ENCODE measurements around the gene C12orf54. TPM values are rescaled to one million over a fixed set of nuclear protein-coding genes. Genes with fewer than 3 reads are reported as not detected.

C12orf54 gene
- total RNA-seq, 2 experiments from 2014 or later: not detected

DNA sequence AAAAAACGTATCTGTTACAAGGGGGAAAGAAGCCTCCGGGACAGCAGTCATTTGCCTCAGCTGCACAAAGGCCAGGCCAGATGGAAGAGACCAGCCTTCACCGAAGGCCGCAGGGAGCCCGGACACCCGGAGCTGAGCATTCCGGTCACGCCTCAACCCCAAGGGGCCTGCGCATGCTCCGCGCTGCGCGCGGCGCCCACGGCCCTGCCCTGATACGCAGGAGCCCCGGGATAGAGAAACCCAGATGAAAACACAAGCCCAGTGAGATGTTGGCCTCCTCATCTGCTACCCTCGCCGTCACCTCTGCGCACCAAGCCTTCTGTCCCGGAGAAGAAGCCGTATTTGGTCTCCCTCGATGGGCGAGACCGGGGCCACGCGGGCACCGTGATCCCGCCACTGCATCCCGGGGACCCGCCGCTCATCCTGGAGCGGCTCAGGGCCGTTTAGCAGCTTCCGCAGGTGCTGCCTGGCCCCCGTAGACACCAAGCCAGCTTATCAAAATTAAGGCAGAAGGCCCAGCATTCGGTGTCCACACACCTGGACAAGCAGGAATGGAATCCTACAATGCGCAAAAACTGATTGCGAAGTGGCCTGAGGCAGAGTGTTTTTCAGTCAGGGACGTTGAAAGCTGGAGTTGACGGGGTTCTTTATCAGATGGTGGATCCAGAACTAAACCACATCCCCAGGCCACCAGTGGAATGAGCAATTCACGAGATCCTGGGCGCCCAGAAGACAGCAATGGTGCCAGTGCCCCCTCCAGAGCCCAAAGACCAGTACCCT is 45.8 kb downstream of the C12orf54 start:
- CTCF ChIA-PET (ENCODE audit: unreplicated experiment): no interaction called here
- Histone ChIP-seq H3K27ac (ENCODE audit: low read depth, low read length, poor library complexity, severe bottlenecking) (no peak overlapping the region), H3K79me2 (ENCODE audit: insufficient read depth, low read depth, low read length) (no peaks in the 10 kb centered on the region), H2AFZ (ENCODE audit: low read length) (no peak overlapping the region), H3K9me2 (ENCODE audit: insufficient read depth, low read length) (no peaks in the 10 kb centered on the region; the same call in 1 of the 2 replicates), H3K4me2 (ENCODE audit: low read length) (no peak overlapping the region), H3K9me3 (ENCODE audit: low read length) (no peaks in the 10 kb centered on the region), H3K4me3 (ENCODE audit: low read depth, low read length, poor library complexity, severe bottlenecking) (no peak overlapping the region), H3K36me3 (ENCODE audit: insufficient read depth, low read length) (no peaks in the 10 kb centered on the region), H4K20me1 (ENCODE audit: insufficient read depth, low read length) (no peaks in the 10 kb centered on the region), H3K4me1 (ENCODE audit: insufficient read depth, low read length, poor library complexity, severe bottlenecking) (no peaks in the 10 kb centered on the region)
- POLR2A ChIA-PET: no interaction called here
- no peak for TF ChIP-seq EZH2phosphoT487 (IDR thresholded peaks at IDR 0.05; ENCODE audit: borderline replicate concordance, low read depth, low read length)
- TF ChIP-seq, protein P1, sequence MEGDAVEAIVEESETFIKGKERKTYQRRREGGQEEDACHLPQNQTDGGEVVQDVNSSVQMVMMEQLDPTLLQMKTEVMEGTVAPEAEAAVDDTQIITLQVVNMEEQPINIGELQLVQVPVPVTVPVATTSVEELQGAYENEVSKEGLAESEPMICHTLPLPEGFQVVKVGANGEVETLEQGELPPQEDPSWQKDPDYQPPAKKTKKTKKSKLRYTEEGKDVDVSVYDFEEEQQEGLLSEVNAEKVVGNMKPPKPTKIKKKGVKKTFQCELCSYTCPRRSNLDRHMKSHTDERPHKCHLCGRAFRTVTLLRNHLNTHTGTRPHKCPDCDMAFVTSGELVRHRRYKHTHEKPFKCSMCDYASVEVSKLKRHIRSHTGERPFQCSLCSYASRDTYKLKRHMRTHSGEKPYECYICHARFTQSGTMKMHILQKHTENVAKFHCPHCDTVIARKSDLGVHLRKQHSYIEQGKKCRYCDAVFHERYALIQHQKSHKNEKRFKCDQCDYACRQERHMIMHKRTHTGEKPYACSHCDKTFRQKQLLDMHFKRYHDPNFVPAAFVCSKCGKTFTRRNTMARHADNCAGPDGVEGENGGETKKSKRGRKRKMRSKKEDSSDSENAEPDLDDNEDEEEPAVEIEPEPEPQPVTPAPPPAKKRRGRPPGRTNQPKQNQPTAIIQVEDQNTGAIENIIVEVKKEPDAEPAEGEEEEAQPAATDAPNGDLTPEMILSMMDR (conservative IDR thresholded peaks at IDR 0.05; ENCODE audit: low read length): no peak
- no peak for DNase-seq (ENCODE audit: low spot score)
- intact Hi-C loops (cut with micrococcal nuclease; ENCODE audit: unreplicated experiment): no loop called here
- no TSS peak for BruUV-seq (replicated peaks)

DNA sequence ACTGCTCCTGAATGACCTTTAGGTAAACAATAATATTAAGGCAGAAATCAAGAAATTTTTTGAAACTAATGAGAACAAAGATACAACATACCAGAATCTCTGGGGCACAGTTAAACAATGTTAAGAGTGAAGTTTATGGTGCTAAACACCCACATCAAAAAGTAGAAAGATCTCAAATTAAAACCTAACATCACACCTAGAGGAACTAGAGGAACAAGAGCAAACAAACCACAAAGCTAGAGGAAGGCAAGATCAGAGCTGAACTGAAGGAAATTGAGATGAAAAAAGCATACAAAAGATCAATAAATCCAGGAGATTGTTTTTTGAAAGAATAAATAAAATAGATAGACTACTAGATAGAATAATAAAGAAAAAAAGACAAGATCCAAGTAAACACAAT is 50.3 kb downstream of the C12orf54 start:
- intact Hi-C loops (cut with micrococcal nuclease; ENCODE audit: unreplicated experiment): no loop called here
- H2AFZ ChIP-seq (ENCODE audit: low read length): no peak overlapping the region
- no peaks in the 10 kb centered on the region for H3K79me2 ChIP-seq (ENCODE audit: insufficient read depth, low read depth, low read length)
- no peak for DNase-seq (ENCODE audit: low spot score)
- BruUV-seq (replicated peaks): no TSS peak
- no peaks in the 10 kb centered on the region for H3K36me3 ChIP-seq (ENCODE audit: insufficient read depth, low read length)
- no peaks in the 10 kb centered on the region for H3K9me3 ChIP-seq (ENCODE audit: low read length)
- no peak overlapping the region for H3K27ac ChIP-seq (ENCODE audit: low read depth, low read length, poor library complexity, severe bottlenecking)
- no peaks in the 10 kb centered on the region for H3K4me1 ChIP-seq (ENCODE audit: insufficient read depth, low read length, poor library complexity, severe bottlenecking)
- no peak overlapping the region for H3K4me2 ChIP-seq (ENCODE audit: low read length)
- ChIA-PET POLR2A (interaction anchor here (0.7 kb wide), 1 partner anchor 11 kb away, joined by 3 read pairs; no protein-coding TSS in a partner anchor), CTCF (ENCODE audit: unreplicated experiment) (no interaction called here)
- TF ChIP-seq EZH2phosphoT487 (IDR thresholded peaks at IDR 0.05; ENCODE audit: borderline replicate concordance, low read depth, low read length): no peak
- TF ChIP-seq, protein P1 (conservative IDR thresholded peaks at IDR 0.05; ENCODE audit: low read length): no peak
- no peaks in the 10 kb centered on the region; the same call in 1 of the 2 replicates for H3K9me2 ChIP-seq (ENCODE audit: insufficient read depth, low read length)
- no peaks in the 10 kb centered on the region for H4K20me1 ChIP-seq (ENCODE audit: insufficient read depth, low read length)
- H3K4me3 ChIP-seq (ENCODE audit: low read depth, low read length, poor library complexity, severe bottlenecking): no peak overlapping the region

DNA sequence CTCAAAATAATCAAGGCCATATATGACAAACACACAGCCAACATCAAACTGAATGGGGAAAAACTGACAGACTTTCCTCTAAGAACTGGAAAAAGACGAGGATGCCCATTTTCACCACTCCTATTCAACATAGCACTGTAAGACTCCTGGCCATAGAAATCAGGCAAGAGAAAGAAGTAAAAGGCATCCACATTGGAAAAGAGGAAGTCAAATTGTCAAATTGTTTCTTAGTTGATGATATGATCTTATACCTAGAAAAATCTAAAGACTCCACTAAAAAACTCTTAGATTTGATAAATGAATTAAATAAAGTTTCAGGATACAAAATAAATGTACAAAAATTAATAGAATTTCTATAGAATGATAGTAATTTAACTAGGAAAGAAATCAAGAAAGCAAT is 54.3 kb downstream of the C12orf54 start:
- Histone ChIP-seq H3K4me1 (ENCODE audit: insufficient read depth, low read length, poor library complexity, severe bottlenecking) (no peaks in the 10 kb centered on the region), H3K36me3 (ENCODE audit: insufficient read depth, low read length) (no peaks in the 10 kb centered on the region), H4K20me1 (ENCODE audit: insufficient read depth, low read length) (no peaks in the 10 kb centered on the region), H3K9me2 (ENCODE audit: insufficient read depth, low read length) (no peaks in the 10 kb centered on the region), H3K4me2 (ENCODE audit: low read length) (no peak overlapping the region), H3K9me3 (ENCODE audit: low read length) (no peaks in the 10 kb centered on the region), H3K27ac (ENCODE audit: low read depth, low read length, poor library complexity, severe bottlenecking) (no peak overlapping the region), H3K4me3 (ENCODE audit: low read depth, low read length, poor library complexity, severe bottlenecking) (no peak overlapping the region), H2AFZ (ENCODE audit: low read length) (no peak overlapping the region), H3K79me2 (ENCODE audit: insufficient read depth, low read depth, low read length) (no peaks in the 10 kb centered on the region)
- BruUV-seq (replicated peaks): no TSS peak
- TF ChIP-seq, protein P1 (conservative IDR thresholded peaks at IDR 0.05; ENCODE audit: low read length): no peak
- no peak for TF ChIP-seq EZH2phosphoT487 (IDR thresholded peaks at IDR 0.05; ENCODE audit: borderline replicate concordance, low read depth, low read length)
- intact Hi-C loops (cut with micrococcal nuclease; ENCODE audit: unreplicated experiment): no loop called here
- CTCF ChIA-PET (ENCODE audit: unreplicated experiment): no interaction called here
- DNase-seq (ENCODE audit: low spot score): no peak
- POLR2A ChIA-PET: no interaction called here
